Natural killer cell (primary cell): Measurements from ENCODE around the gene FAM227B. TPM values are rescaled to one million over a fixed set of nuclear protein-coding genes. Genes with fewer than 3 reads are reported as not detected.

Source experiments
- ATAC-seq, 3 donors: fragments of 150-1000 bp in 2 of 3; fragments of 200-7000 bp in 1 of 3; cut with Tn5 transposase; 1 replicate in 1 of 3; 2 replicates in 2 of 3; pipeline ENCODE4 v1.10.0; 2021; ENCODE audit warnings: mild to moderate bottlenecking in 2 of 3, moderate library complexity in 2 of 3
- DNase-seq, 2 donors: peaks; one replicate each; pipeline versions ENCODE4 v3.0.0 to v3.0.0-alpha.2; 2013 to 2021; ENCODE audit warnings: mixed read lengths in 1 of 2
- H3K27ac ChIP-seq: one replicate; pipeline ENCODE4 v1.5.1; 2013; ENCODE audit warnings: mild to moderate bottlenecking, low read length
- H3K27me3 ChIP-seq: one replicate; pipeline ENCODE4 v1.6.1; 2013; ENCODE audit warnings: low read length; ENCODE audit not compliant: control insufficient read depth, insufficient read depth
- H3K36me3 ChIP-seq: one replicate; pipeline ENCODE4 v1.6.1; 2013; ENCODE audit warnings: low read length; ENCODE audit not compliant: control insufficient read depth, insufficient read depth
- H3K4me1 ChIP-seq: one replicate; pipeline ENCODE4 v1.6.1; 2013; ENCODE audit warnings: low read length; ENCODE audit not compliant: control insufficient read depth, insufficient read depth
- H3K4me3 ChIP-seq: one replicate; pipeline ENCODE4 v1.5.1; 2013; ENCODE audit warnings: low read length
- H3K9me3 ChIP-seq: one replicate; pipeline ENCODE4 v1.6.1; 2013; ENCODE audit warnings: low read length; ENCODE audit not compliant: control insufficient read depth, insufficient read depth
- H3K27ac Mint-ChIP-seq, 2 donors: one replicate each; pipeline ENCODE4 v1.8.0; 2022; ENCODE audit warnings: mild to moderate bottlenecking in 2 of 2, mixed read lengths in 2 of 2, moderate library complexity in 1 of 2
- H3K27me3 Mint-ChIP-seq, 2 donors: one replicate each; pipeline ENCODE4 v1.8.0; 2022; ENCODE audit warnings: low read depth in 2 of 2, mixed read lengths in 2 of 2
- H3K36me3 Mint-ChIP-seq: one replicate; pipeline ENCODE4 v1.8.0; 2022; ENCODE audit warnings: mixed read lengths
- H3K4me1 Mint-ChIP-seq, 2 donors: one replicate each; pipeline ENCODE4 v1.8.0; 2022; ENCODE audit warnings: mixed read lengths in 2 of 2
- H3K4me3 Mint-ChIP-seq: one replicate; pipeline ENCODE4 v1.8.0; 2022; ENCODE audit warnings: mild to moderate bottlenecking, moderate library complexity, mixed read lengths
- H3K9me3 Mint-ChIP-seq, 2 donors: one replicate each; pipeline ENCODE4 v1.8.0; 2022; ENCODE audit warnings: mixed read lengths in 2 of 2
- WGBS: methylation state at CpG from one replicate; pipeline ENCODE4 v1.1.7; 2013; ENCODE audit warnings: missing lambda C conversion rate; ENCODE audit not compliant: insufficient coverage; 5-methylcytosine and 5-hydroxymethylcytosine counted together
- intact Hi-C: fragments of 100-400 bp; cut with micrococcal nuclease; formaldehyde crosslinking; loops from one replicate; pipeline ENCODE4 v1.14.2; 2022
- total RNA-seq, 4 donors: library from RNA; stranded (reverse); fragments of 120-200 nt in 1 of 4; gene quantifications; one replicate each; pipeline versions ENCODE4 v1.2.3 to v1.2.4, GENCODE V29; 2013 to 2022
- TF ChIP-seq, protein P1 (sequence below): fragments of 200-600 bp; IDR thresholded peaks from one replicate; pipeline ENCODE4 v1.8.0; 2022; ENCODE audit warnings: antibody characterized with exemption

The FAM227B gene
- total RNA-seq, 3 donors from 2014 or later (not counting 1 experiment from before 2014, with no cell fraction given), result 3.8 to 5.0 (median 4.9) TPM

- intact Hi-C loops, result no loop called here
- H3K4me3 Mint-ChIP-seq, result no peak overlapping the region
- H3K9me3 ChIP-seq, result no peaks in the 10 kb centered on the region
These were observed 49.9 kb downstream of the FAM227B start for GRCh38 chr15:49570672-49571071.

GRCh38 chr15:49570174-49570573, 50.4 kb downstream of the FAM227B start:
- Histone ChIP-seq H3K27me3 (no peaks in the 10 kb centered on the region), H3K27ac (no peak overlapping the region), H3K4me1 (no peaks in the 10 kb centered on the region), H3K4me3 (no peak overlapping the region), H3K9me3 (no peaks in the 10 kb centered on the region), H3K36me3 (no peaks in the 10 kb centered on the region)
- ATAC-seq (no peak), DNase-seq (no peak)
- Mint-ChIP-seq H3K27ac (no peak overlapping the region), H3K27me3 (no peaks in the 10 kb centered on the region), H3K9me3 (peaks cover 2 to 11% of the 10 kb centered on the region in 2 donors), H3K36me3 (peaks cover 38% of the 10 kb centered on the region), H3K4me1 (no peaks in the 10 kb centered on the region), H3K4me3 (no peak overlapping the region)
- TF ChIP-seq, protein P1, sequence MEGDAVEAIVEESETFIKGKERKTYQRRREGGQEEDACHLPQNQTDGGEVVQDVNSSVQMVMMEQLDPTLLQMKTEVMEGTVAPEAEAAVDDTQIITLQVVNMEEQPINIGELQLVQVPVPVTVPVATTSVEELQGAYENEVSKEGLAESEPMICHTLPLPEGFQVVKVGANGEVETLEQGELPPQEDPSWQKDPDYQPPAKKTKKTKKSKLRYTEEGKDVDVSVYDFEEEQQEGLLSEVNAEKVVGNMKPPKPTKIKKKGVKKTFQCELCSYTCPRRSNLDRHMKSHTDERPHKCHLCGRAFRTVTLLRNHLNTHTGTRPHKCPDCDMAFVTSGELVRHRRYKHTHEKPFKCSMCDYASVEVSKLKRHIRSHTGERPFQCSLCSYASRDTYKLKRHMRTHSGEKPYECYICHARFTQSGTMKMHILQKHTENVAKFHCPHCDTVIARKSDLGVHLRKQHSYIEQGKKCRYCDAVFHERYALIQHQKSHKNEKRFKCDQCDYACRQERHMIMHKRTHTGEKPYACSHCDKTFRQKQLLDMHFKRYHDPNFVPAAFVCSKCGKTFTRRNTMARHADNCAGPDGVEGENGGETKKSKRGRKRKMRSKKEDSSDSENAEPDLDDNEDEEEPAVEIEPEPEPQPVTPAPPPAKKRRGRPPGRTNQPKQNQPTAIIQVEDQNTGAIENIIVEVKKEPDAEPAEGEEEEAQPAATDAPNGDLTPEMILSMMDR, result no peak
- intact Hi-C loops, result no loop called here
- WGBS, result 29% methylated on average over 1 of the region's 1 CpG

More at GRCh38 chr15:49570672-49571071, 49.9 kb downstream of the FAM227B start:
- Mint-ChIP-seq H3K36me3 (peaks cover 38% of the 10 kb centered on the region), H3K4me1 (no peaks in the 10 kb centered on the region), H3K9me3 (peaks cover 2 to 11% of the 10 kb centered on the region in 2 donors), H3K27ac (no peak overlapping the region), H3K27me3 (no peaks in the 10 kb centered on the region)
- H3K27me3 ChIP-seq, result no peaks in the 10 kb centered on the region
- TF ChIP-seq, protein P1, result no peak
- DNase-seq (no peak), ATAC-seq (no peak)
- no peaks in the 10 kb centered on the region for H3K4me1 ChIP-seq
- no peaks in the 10 kb centered on the region for H3K36me3 ChIP-seq
- H3K27ac ChIP-seq, result no peak overlapping the region
- no CpG with 5 or more reads among the region's 1 CpG for WGBS
- no peak overlapping the region for H3K4me3 ChIP-seq

- no peak for DNase-seq
These were observed 60.6 kb downstream of the FAM227B start for GRCh38 chr15:49560045-49560444.

DNA sequence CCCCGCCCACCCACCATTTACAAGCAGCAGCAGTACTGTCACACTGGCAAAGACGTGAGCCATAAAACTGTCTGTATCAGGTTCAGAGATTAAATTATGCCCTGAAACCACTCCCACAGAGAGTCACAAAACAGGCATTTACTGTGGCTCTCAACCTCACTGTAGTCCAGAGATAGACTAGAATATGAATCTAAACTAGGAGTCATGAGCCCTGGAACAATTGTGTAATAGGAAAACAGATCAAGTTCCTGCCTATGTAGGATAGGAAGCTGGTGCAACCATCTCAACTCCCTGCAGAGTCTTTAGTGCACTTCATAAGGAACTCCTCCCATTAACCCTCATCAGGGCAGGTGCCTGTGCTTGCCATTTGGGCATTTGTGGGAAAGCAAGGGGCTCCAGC, 61.7 kb downstream of the FAM227B start:
- Mint-ChIP-seq H3K36me3 (peaks cover 55% of the 10 kb centered on the region), H3K4me1 (no peaks in the 10 kb centered on the region), H3K27ac (no peak overlapping the region), H3K27me3 (no peaks in the 10 kb centered on the region), H3K4me3 (no peak overlapping the region), H3K9me3 (peaks cover 20 to 34% of the 10 kb centered on the region in 2 donors)
- Histone ChIP-seq H3K9me3 (peaks cover 35% of the 10 kb centered on the region), H3K4me3 (no peak overlapping the region), H3K27me3 (no peaks in the 10 kb centered on the region), H3K4me1 (no peaks in the 10 kb centered on the region), H3K36me3 (no peaks in the 10 kb centered on the region), H3K27ac (no peak overlapping the region)
- intact Hi-C loops, result no loop called here
- TF ChIP-seq, protein P1, result no peak
- DNase-seq (no peak), ATAC-seq (no peak)
- WGBS, result 90% methylated on average over 2 of the region's 2 CpGs

More at GRCh38 chr15:49560045-49560444, 60.6 kb downstream of the FAM227B start:
- ATAC-seq, result no peak
- no peak overlapping the region for H3K27ac ChIP-seq
- no peaks in the 10 kb centered on the region for H3K36me3 ChIP-seq
- no peaks in the 10 kb centered on the region for H3K27me3 Mint-ChIP-seq
- intact Hi-C loops, result no loop called here
- no peak overlapping the region for H3K4me3 ChIP-seq
- H3K4me1 Mint-ChIP-seq, result no peaks in the 10 kb centered on the region
- no peaks in the 10 kb centered on the region for H3K27me3 ChIP-seq
- H3K9me3 Mint-ChIP-seq, result peaks cover 16 to 31% of the 10 kb centered on the region in 2 donors
- no peaks in the 10 kb centered on the region for H3K4me1 ChIP-seq
- H3K36me3 Mint-ChIP-seq, result peaks cover 48% of the 10 kb centered on the region
- no peak overlapping the region for H3K27ac Mint-ChIP-seq
- peaks cover 28% of the 10 kb centered on the region for H3K9me3 ChIP-seq
- TF ChIP-seq, protein P1, result no peak
- no peak overlapping the region for H3K4me3 Mint-ChIP-seq
